ENCODE data around the gene ERN2.

DNA sequence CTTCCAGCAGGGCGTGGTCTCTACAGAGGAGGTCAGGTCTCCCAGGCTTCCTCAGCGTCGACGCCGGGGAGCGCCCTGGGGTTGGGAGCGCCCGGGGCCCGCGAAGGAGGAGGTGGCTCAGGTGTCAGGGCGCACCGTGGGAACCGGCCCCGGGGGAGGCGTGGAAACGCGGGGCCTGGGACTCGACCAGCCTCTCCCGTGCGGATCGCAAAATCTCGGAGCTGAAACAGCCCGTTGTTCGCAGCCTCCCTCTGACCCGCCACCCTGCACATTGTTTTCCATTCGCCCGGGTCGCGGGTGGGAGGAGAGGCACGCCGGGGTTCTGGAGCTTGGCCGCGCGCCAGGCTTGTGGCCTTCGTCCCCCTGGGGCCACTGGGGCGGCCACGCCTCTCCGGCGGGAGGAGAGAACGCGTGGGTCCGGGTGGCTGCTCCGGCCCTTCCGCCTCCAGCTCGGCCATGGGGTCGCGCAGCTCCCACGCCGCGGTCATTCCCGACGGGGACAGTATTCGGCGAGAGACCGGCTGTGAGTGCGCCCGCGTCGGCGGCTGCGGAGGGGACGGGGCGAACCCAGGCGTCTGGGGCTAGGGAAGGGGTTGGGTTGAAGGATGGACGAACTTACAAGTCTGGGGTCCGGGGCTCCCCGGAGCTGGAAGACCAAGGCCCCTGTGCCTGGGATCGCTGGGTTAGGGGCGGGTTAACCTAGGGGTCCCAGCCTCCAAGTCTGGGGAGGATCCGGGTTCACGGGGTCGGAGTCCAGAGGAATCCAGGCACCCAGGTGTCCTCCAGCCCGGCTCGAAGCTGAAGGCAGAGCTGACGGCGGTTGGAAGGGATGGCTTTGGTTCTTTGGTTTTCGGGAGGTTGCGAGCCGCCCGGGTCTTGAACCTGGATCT, 41.8 kb upstream of the ERN2 start, which contains the start of gene CHP2:
- no peak for TF ChIP-seq POLR2A (IDR thresholded peaks at IDR 0.05; ENCODE audit: low read depth, low read length)
- TF ChIP-seq FOS (IDR thresholded peaks at IDR 0.05; ENCODE audit: low read depth, low read length), result no peak
- no peak for TF ChIP-seq CTCF (conservative IDR thresholded peaks at IDR 0.05; ENCODE audit: low read depth, low read length)
- TF ChIP-seq CHD1 (IDR thresholded peaks at IDR 0.05; ENCODE audit: low read depth, low read length), result no peak
- no peak for TF ChIP-seq RAD21 (IDR thresholded peaks at IDR 0.05; ENCODE audit: low read length)
- TF ChIP-seq CEBPB (IDR thresholded peaks at IDR 0.05; ENCODE audit: low read depth, low read length), result no peak
- no peak for TF ChIP-seq MAFK (IDR thresholded peaks at IDR 0.05; ENCODE audit: low read depth, low read length)
- no peak for TF ChIP-seq SMC3 (IDR thresholded peaks at IDR 0.05; ENCODE audit: low read depth, low read length)
- TF ChIP-seq MXI1 (IDR thresholded peaks at IDR 0.05; ENCODE audit: borderline replicate concordance, low read depth, low read length), result no peak
- TF ChIP-seq, protein P1, sequence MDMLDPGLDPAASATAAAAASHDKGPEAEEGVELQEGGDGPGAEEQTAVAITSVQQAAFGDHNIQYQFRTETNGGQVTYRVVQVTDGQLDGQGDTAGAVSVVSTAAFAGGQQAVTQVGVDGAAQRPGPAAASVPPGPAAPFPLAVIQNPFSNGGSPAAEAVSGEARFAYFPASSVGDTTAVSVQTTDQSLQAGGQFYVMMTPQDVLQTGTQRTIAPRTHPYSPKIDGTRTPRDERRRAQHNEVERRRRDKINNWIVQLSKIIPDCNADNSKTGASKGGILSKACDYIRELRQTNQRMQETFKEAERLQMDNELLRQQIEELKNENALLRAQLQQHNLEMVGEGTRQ (IDR thresholded peaks at IDR 0.05; ENCODE audit: low read depth, low read length), result no peak
